Measurements from ENCODE around the gene CLIC5. TPM values are rescaled to one million over a fixed set of nuclear protein-coding genes. Genes with fewer than 3 reads are reported as not detected.

CLIC5 gene
- total RNA-seq, 6 donors from 2014 or later, result 110 to 197 (median 138) TPM

- Histone ChIP-seq H3K9me3 (no peaks in the 10 kb centered on the region), H3K4me3 (no peak overlapping the region), H3K27ac (no peak overlapping the region), H3K36me3 (peaks cover 0 to 9% (median 1%) of the 10 kb centered on the region in 4 donors), H3K27me3 (no peaks in the 10 kb centered on the region), H3K4me1 (peaks cover 0 to 8% (median 0%) of the 10 kb centered on the region in 4 donors)
- TF ChIP-seq POLR2A (IDR thresholded peaks at IDR 0.05), result no peak
- no peak for TF ChIP-seq POLR2AphosphoS5 (IDR thresholded peaks at IDR 0.05)
- TF ChIP-seq CTCF (IDR thresholded peaks at IDR 0.05), result no peak
- TF ChIP-seq EP300 (IDR thresholded peaks at IDR 0.05), result no peak
- WGBS, 2 donors, result 45 to 77% methylated on average over 6 of the region's 6 CpGs
- DNase-seq, result no peak
- peak; percentile 20 to 32 for ATAC-seq (ENCODE audit: low FRiP score in 2 of 2)
Measured at GRCh38 chr6:45896783-45897441, 118.7 kb downstream of the CLIC5 start.

- no peak for TF ChIP-seq POLR2AphosphoS5 (IDR thresholded peaks at IDR 0.05)
- no peak for TF ChIP-seq POLR2A (IDR thresholded peaks at IDR 0.05)
- TF ChIP-seq CTCF (IDR thresholded peaks at IDR 0.05), result no peak
- H3K4me3 ChIP-seq, result no peak overlapping the region
- H3K27me3 ChIP-seq, result no peaks in the 10 kb centered on the region
- WGBS, 2 donors, result 66 to 81% methylated on average over 5 of the region's 5 CpGs
- H3K4me1 ChIP-seq, result peaks cover 0 to 8% (median 0%) of the 10 kb centered on the region in 4 donors
- ATAC-seq (ENCODE audit: low FRiP score in 2 of 2) (no peak), DNase-seq (no peak)
- no peaks in the 10 kb centered on the region for H3K9me3 ChIP-seq
- H3K27ac ChIP-seq, result no peak overlapping the region
- no peaks in the 10 kb centered on the region for H3K36me3 ChIP-seq
Measured at GRCh38 chr6:45895569-45895968, 120.1 kb downstream of the CLIC5 start.

GRCh38 chr6:45892696-45893245, 122.9 kb downstream of the CLIC5 start:
- ATAC-seq (ENCODE audit: low FRiP score in 2 of 2) (no peak), DNase-seq (no peak)
- H3K9me3 ChIP-seq, result no peaks in the 10 kb centered on the region
- 57 to 60% methylated on average over 4 of the region's 4 CpGs for WGBS, 2 donors
- TF ChIP-seq EP300 (IDR thresholded peaks at IDR 0.05) (no peak), CTCF (IDR thresholded peaks at IDR 0.05) (no peak), POLR2A (IDR thresholded peaks at IDR 0.05) (no peak), POLR2AphosphoS5 (IDR thresholded peaks at IDR 0.05) (no peak)
- H3K4me1 ChIP-seq, result peaks cover 0 to 8% (median 0%) of the 10 kb centered on the region in 4 donors
- H3K27me3 ChIP-seq, result no peaks in the 10 kb centered on the region
- H3K4me3 ChIP-seq, result no peak overlapping the region
- H3K27ac ChIP-seq, result no peak overlapping the region
- no peaks in the 10 kb centered on the region for H3K36me3 ChIP-seq

GRCh38 chr6:45892196-45892595, 123.5 kb downstream of the CLIC5 start:
- Histone ChIP-seq H3K9me3 (no peaks in the 10 kb centered on the region), H3K27ac (no peak overlapping the region), H3K4me1 (peaks cover 0 to 4% (median 0%) of the 10 kb centered on the region in 4 donors), H3K4me3 (no peak overlapping the region), H3K36me3 (no peaks in the 10 kb centered on the region), H3K27me3 (no peaks in the 10 kb centered on the region)
- 76 to 81% methylated on average over 2 of the region's 2 CpGs for WGBS, 2 donors
- DNase-seq, result no peak
- no peak for ATAC-seq (ENCODE audit: low FRiP score in 2 of 2)
- TF ChIP-seq EP300 (IDR thresholded peaks at IDR 0.05), result no peak
- no peak for TF ChIP-seq POLR2AphosphoS5 (IDR thresholded peaks at IDR 0.05)
- no peak for TF ChIP-seq CTCF (IDR thresholded peaks at IDR 0.05)
- no peak for TF ChIP-seq POLR2A (IDR thresholded peaks at IDR 0.05)

- H3K4me3 ChIP-seq, result no peak overlapping the region
- H3K27ac ChIP-seq, result no peak overlapping the region
- no peaks in the 10 kb centered on the region for H3K36me3 ChIP-seq
- TF ChIP-seq CTCF (IDR thresholded peaks at IDR 0.05) (no peak), POLR2A (IDR thresholded peaks at IDR 0.05) (no peak), POLR2AphosphoS5 (IDR thresholded peaks at IDR 0.05) (no peak), EP300 (IDR thresholded peaks at IDR 0.05) (no peak)
- H3K9me3 ChIP-seq, result no peaks in the 10 kb centered on the region
- peaks cover 0 to 4% (median 0%) of the 10 kb centered on the region in 4 donors for H3K4me1 ChIP-seq
- H3K27me3 ChIP-seq, result no peaks in the 10 kb centered on the region
- ATAC-seq (ENCODE audit: low FRiP score in 2 of 2) (no peak), DNase-seq (no peak)
- WGBS, 2 donors, result 56 to 62% methylated on average over 2 of the region's 2 CpGs
Measured at GRCh38 chr6:45886776-45887175, 128.9 kb downstream of the CLIC5 start.
